Activated CD4-positive, alpha-beta T cell treated with anti-CD3 and anti-CD28 coated beads, Interleukin-10, Interleukin-2, amounts not matched to agents 100 ng/mL and 50 ng/mL, durations not matched to agents 16 hours and 8 hours (primary cell): Measurements from ENCODE around the gene MYH16.

Experiments
- DNase-seq: peaks from one replicate; pipeline ENCODE4 v3.0.0-alpha.2; 2020

Gene MYH16

DNA sequence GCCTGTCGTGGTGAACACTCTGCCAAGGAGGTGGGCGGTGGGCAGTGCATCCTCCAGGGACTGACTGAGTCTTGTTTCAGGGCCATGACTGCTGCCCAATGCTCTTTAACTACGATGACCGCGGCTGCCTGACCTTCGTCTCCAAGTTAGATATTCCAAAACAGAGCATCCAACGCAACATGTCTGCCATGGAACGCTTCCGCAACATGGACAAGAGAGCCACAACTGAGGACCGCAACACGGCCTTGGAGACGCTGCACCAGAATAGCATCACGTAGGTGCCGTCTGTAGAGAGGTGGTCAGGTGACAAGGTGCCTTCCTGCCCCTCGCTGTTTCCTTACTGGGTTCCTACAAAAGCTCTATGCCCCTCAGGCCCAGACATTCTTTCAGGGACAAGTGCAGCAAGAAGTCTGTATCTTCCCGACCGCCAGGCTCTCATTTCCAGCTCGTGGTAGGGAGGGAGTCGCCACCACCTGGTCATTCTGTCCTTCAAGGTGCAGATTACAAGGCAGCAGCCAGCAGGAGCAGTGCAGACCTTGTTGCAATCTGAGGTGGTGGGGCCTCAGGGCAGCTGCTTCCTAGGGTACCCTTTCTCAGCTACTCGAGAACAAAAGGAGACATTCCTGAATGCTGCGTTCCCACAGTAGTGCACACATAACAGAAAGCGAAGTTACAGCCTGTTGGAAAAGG is 87.0 kb downstream of the MYH16 start:
- DNase-seq = no peak
